Superior temporal gyrus (tissue), 1 donor: Measurements from ENCODE around the gene PNPLA2.

Experiments
- DNase-seq: peaks from one replicate; pipeline ENCODE4 v3.0.0-alpha.2; 2016; ENCODE audit errors: extremely low spot score

PNPLA2 gene

DNA sequence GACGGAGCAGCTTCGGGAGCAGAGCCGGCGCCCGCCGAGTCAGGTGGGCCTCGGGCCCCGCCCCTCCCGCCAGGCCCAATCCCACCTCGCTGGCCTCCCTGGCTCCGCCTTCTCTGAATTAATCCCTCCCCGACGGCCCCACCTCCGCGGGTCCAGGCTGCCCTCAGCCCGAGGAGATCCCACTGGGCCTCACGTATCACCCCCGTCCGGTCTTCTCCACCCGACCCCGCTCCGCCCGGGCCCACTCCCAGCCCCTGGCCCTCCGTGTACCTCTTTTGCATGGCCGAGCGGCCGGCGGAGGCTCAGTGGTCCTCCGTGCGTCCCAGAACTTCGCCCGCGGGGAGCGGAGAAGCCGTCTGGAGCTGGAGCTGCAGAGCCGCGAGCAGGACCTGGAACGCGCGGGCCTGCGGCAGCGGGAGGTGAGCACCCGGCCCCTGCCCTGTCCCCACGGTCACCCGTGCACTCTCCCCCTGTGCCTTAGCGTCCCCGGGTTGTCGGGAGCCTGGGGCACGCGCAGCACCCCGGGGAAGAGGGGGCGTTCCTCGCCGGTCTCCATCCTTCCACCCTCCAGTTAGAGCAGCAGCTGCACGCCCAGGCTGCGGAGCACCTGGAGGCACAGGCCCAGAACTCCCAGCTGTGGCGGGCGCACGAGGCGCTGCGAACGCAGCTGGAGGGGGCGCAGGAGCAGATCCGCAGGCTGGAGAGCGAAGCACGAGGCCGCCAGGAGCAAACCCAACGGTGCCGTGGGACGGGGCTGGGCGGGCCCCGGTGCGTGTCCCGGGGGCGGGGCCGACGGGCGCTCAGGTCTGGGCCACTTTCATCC is 11.8 kb downstream of the PNPLA2 start:
- DNase-seq, result no peak

- no peak for DNase-seq
Measured at GRCh38 chr11:831118-831864, 12.6 kb downstream of the PNPLA2 start.

GRCh38 chr11:831961-832528 is 13.3 kb downstream of the PNPLA2 start:
- no peak for DNase-seq

GRCh38 chr11:832529-833113 is 13.9 kb downstream of the PNPLA2 start, which contains the start of gene CD151:
Gene CD151 (plus strand): TSS chr11:832952. CDS start chr11:836070, 3,118 bp downstream.
- no peak for DNase-seq

- no peak for DNase-seq
Measured at GRCh38 chr11:833114-833791, 14.5 kb downstream of the PNPLA2 start.

DNA sequence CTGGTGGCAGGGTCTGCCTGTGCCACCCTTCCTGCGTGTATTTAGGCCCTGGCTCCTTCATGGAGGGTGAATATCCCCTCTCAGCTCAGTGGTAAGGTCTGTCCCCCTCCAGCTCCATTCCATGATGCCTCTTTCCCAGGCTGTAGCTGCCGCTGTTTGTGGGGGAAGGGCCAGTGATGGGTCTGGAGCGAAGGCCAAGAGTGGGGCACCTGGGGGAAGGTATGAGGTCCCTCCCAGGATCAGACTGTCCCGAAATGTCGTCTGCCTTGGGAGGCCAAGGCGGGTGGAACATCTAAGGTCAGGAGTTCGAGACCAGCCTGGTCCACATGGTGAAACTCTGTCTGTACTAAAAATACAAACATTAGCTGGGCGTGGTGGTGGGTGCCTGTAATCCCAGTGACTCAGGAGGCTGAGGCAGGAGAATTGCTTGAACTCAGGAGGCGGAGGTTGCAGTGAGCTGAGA is 15.2 kb downstream of the PNPLA2 start:
- no peak for DNase-seq

DNA sequence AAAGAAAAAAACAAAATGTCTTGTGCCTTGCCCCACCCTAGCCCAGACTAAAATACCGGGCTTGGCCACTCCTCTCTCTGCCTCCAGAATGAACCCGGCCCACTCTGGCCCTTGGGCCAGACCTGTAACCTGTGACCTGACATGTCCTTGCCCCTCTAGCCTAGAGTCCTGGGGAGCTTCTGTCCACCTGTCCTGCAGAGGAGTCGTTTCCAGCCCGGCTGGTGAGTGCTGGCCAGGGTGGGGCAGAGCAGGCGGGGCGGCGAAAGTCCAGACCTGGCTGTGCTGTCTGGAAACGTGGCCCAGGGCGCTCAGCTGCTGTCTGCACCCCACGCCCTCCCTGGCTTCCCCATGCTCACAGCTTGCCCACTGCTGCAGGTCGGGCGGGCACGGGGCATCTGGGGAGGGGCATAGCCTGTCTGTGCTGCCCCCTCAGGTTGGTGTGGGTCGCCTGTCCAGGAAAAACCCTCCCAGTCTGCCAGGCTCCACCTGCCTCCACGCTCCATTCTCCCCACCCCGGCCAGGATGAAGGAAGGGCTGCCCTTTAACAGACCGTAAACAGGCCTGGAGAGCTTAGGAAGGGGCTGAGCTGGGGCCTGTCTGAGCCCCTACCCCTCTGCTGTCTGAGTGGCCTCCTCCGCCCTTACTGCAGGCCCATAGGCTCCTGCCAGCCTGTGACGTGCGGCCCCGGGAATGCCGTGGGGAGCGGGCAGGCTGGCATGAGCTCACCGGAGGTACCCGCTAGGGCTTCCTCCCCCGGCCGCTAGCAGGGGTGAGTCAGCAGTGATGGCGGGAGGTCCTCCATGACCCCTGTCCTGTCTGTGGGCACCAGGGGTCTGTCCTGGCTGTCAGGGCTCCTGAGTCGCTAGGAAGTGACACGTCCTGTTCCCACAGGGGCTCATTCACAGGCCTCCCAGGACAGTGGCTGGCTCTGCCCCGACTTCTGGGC is 15.9 kb downstream of the PNPLA2 start:
- no peak for DNase-seq

- no peak for DNase-seq
Measured at GRCh38 chr11:836274-836673, 17.6 kb downstream of the PNPLA2 start.

DNA sequence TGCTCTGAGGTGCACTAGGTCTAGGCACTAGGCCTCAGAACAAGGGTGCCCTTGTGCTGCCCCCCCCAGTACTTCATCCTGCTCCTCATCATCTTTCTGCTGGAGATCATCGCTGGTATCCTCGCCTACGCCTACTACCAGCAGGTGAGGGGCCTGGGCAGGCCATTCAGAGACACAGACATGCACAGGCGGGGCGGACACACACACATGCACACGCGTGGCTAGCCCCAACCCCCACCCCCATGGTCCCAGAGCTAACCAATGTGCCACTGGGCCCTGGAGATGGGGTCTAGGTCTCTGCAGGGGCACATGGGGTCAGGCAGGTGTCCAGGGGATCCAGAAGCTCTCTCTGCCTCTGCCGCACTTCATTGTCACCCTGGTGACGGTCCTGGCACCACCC is 18.0 kb downstream of the PNPLA2 start:
- DNase-seq, result no peak

DNA sequence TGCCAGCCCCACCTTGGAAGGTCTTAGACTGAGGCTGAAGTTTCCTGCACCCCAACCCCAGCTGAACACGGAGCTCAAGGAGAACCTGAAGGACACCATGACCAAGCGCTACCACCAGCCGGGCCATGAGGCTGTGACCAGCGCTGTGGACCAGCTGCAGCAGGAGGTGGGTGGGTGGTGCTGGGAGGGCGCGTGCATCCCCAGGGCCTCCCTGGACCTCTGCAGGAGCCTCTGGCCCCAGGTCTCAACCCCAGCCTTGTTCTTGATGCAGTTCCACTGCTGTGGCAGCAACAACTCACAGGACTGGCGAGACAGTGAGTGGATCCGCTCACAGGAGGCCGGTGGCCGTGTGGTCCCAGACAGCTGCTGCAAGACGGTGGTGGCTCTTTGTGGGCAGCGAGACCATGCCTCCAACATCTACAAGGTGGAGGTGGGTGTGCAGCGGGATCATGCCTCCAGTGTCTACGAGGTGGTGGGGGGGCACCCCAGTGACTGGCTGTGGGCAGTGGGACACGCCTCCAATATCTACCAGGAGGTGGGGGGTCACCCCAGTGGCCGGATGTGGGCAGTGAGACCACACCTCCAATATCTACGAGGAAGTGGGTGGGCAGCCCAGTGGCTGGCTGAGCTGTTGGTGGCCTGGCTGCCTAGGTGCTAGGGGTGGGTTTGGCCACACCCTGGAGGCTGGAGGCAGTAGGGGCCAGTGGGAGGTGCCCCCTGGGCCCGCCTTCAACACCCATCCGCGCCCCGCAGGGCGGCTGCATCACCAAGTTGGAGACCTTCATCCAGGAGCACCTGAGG is 18.7 kb downstream of the PNPLA2 start:
- no peak for DNase-seq

- DNase-seq, result no peak
Measured at GRCh38 chr11:837990-838307, 19.2 kb downstream of the PNPLA2 start.

DNA sequence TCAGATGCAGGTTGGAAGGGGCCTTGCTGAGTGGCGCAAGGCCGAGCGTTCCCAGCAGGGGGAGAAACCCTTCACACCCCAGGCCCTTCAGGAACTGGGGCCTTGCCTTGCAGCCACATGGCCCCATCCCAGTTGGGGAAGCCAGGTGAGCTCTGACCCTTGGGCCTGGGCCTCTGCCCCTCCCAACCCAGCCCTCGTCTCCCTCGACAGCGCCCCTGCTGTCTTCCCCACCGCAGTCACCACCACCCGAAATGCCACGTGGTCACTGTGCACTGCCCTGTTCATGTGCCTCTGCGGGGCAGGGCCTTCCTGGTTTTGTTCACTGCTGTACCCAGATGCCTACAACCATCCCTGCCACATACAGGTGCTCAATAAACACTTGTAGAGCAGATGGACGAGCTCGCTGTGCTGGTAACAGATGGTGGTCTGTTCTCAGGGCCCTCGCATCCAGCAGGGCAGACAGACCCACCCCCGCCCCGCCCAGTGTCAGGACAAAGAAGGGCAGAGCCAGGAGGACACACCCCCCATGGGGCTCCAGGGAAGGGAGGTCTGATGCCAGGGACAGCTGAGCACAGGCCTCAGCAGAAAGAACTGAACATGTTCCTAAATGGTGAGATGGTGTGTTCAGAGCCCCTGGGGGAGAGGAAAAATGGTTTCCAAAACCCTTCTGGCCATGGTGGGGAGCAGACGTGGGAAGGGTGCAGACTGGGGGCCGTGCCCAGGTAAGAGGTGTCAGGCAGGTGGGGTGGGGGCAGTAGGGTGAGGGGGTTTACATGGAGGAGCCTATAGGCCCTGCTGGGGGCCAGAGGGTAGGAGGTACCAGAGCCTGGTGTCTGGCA is 19.9 kb downstream of the PNPLA2 start:
- no peak for DNase-seq

DNA sequence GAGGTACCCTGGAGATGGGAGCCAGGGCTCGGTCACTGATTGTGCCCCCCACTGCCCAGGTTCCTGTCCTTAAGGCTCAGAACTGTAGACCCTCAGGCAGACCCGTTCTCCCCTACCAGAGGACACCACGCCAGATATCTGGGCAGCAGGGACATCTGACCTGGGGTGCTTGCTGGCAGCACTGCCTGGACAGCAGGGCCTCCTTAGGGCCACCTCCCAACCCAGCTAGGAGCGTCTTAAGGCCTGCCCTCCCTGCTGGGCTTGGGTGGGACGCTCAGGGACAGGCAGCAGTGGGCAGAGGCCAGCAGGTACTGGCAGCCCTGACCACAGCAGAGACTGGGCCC is 20.5 kb downstream of the PNPLA2 start:
- DNase-seq, result no peak

DNA sequence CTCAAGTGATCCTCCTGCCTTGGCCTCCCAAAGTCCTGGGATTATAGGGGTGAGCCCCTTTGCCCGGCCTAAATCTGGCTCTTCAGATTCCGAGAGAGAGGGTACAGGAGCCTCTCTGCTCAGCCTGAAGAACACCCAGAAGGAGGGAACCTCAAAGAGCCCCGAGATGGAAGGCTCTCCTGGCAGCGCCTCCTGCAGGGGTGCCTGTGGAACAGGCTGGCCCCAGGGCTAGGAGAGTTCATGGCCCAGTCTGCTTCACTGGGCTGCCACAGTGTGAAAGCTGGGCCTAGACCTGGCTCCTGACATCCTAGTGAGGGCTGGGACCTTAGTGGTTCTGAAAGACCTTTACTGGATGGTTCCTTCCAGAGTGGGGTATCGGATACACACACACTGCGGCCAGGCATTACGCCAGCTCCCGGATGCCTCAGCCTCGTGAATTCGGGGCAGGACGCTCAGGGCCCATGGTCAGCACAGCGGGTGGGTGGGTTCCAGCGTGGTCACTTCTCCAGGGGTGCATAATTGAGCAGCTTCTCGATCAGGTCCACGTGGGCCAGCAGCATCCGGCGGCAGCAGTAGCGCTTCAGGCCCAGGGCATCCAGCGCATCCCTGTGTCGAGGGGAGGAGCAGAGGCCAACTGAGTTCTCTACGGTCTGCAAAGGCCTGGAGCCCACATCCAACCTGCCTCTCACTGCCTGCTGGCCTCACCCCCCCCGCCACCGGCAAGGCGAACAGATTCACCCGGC is 21.3 kb downstream of the PNPLA2 start:
- no peak for DNase-seq

GRCh38 chr11:841981-842369 is 23.3 kb downstream of the PNPLA2 start:
- DNase-seq, result no peak

DNA sequence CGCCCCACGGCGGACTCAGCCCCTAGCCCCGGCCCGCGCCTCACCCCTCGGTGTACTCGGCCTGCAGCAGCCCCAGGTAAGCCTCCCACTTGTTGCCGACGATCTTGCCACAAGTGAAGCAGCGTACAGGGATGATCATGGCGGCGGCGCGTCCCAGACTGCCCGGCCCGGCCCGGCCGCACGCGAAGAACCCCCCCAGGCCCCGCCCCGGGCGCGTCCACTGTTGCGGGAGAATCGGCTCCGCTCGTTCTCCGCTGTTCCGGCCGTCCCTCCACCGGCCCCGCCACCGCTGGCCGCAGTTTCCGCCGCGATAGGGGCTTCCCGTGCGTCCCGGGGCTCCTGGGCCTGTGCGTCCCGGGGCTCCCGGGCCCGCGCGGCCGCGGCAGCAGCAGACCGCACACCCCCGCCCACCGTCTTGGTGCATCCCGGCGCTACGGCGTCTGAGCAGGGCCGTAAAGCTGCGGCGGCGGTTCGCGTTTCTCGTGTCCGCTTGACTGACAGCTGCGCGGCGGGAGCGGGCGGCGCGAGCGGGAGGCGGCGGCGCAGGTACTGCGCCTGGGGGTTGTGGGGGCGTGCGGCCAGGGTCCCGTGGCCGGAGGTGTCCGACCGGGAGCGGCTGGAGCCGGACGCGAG is 23.8 kb downstream of the PNPLA2 start, which contains the start of the genes POLR2L and TSPAN4:
TSS of gene POLR2L (minus strand) at position 160 of the 633 bp plus-strand sequence. CDS start at position 139, 21 bp downstream.
TSS of gene TSPAN4 (plus strand) at position 483 of the 633 bp plus-strand sequence. CDS start 7,453 bp downstream, outside the sequence.
- DNase-seq, result peak; percentile 83

- no peak for DNase-seq
Measured at GRCh38 chr11:843086-843734, 24.5 kb downstream of the PNPLA2 start.
